Type B pancreatic cell (in vitro differentiated cells): Measurements from ENCODE around the gene PHLPP2. TPM values are rescaled to one million over a fixed set of nuclear protein-coding genes. Genes with fewer than 3 reads are reported as not detected.

Experiments used
- DNase-seq: peaks from one replicate; pipeline ENCODE4 v3.0.0; 2021; ENCODE audit warnings: mixed read lengths; ENCODE audit not compliant: unreplicated experiment; ENCODE audit errors: extremely low spot score
- H3K27ac Mint-ChIP-seq: 2 replicates; pipeline ENCODE4 v1.8.0; 2021; ENCODE audit warnings: mild to moderate bottlenecking, mixed read lengths
- H3K27me3 Mint-ChIP-seq: 2 replicates; pipeline ENCODE4 v1.8.0; 2021; ENCODE audit warnings: mixed read lengths
- H3K36me3 Mint-ChIP-seq: 2 replicates; pipeline ENCODE4 v1.8.0; 2021; ENCODE audit warnings: mixed read lengths
- H3K4me1 Mint-ChIP-seq: one replicate; pipeline ENCODE4 v1.8.0; 2021; ENCODE audit warnings: mixed read lengths; ENCODE audit not compliant: unreplicated experiment
- H3K4me3 Mint-ChIP-seq: 2 replicates; pipeline ENCODE4 v1.8.0; 2021; ENCODE audit warnings: mild to moderate bottlenecking, mixed read lengths
- H3K9me3 Mint-ChIP-seq: 2 replicates; pipeline ENCODE4 v1.8.0; 2021; ENCODE audit warnings: mixed read lengths
- total RNA-seq: library from RNA; stranded (reverse); gene quantifications from 2 replicates; pipeline ENCODE4 v1.2.1, GENCODE V29; 2021; ENCODE audit warnings: low replicate concordance
- TF ChIP-seq, protein P1 (sequence below): fragments of 200-600 bp; sonication (generic); conservative IDR thresholded peaks from 2 replicates; pipeline ENCODE4 v1.5.0; 2021; ENCODE audit warnings: antibody characterized with exemption, mild to moderate bottlenecking

The PHLPP2 gene
- total RNA-seq, 1 donor from 2014 or later = 12.0 TPM

DNA sequence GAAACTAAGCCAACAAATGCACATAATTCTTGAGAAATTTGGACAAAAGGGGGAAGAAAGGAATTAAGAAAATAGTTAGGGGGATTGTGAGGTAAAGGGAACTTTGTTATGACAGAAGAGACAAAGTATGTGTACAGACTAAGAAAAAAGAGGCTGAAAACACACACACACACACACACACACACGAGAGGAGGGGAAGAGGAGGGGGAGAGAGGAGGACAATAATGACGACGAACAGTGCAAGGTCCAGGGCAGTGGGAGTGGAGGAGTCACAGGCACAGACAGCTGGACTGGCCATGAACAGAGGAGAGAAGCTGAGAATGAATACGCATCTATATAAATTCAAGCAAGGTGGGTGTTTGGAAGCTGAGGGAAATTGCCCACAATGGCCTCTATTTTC, 54.0 kb downstream of the PHLPP2 start:
- peaks cover 16% of the 10 kb centered on the region for H3K36me3 Mint-ChIP-seq

DNA sequence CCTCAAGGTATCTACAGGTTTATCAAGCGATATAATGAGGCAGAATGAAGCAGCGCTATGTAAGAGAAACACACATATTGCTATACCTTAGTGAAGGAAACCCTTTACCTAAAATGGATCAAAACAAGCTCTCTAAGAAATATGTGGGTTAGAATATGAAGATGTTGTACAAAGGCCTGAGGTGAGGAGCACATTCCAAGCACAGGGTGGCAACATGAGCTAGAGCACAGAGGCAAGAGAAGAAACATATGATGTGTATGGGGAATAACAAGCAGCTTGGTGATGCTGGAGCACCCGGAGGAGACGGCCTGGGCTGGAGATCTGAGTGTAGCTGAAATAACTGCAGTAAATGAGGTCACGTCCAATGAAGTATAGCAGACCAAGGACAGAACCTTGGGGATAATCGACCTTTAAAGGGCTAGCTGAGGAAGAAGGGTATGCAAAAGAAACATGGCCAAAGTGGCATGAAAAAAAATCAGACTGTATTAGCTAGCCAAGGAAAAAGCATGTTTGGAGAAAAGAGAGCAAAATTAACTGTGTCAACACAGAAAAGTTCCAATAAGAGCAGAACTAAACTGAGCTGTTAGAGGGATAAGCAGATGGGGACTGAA, 54.5 kb downstream of the PHLPP2 start:
- Mint-ChIP-seq H3K9me3 (no peaks in the 10 kb centered on the region), H3K27me3 (no peaks in the 10 kb centered on the region), H3K36me3 (peaks cover 12% of the 10 kb centered on the region), H3K4me3 (no peak overlapping the region), H3K4me1 (no peaks in the 10 kb centered on the region), H3K27ac (no peak overlapping the region)
- TF ChIP-seq, protein P1, sequence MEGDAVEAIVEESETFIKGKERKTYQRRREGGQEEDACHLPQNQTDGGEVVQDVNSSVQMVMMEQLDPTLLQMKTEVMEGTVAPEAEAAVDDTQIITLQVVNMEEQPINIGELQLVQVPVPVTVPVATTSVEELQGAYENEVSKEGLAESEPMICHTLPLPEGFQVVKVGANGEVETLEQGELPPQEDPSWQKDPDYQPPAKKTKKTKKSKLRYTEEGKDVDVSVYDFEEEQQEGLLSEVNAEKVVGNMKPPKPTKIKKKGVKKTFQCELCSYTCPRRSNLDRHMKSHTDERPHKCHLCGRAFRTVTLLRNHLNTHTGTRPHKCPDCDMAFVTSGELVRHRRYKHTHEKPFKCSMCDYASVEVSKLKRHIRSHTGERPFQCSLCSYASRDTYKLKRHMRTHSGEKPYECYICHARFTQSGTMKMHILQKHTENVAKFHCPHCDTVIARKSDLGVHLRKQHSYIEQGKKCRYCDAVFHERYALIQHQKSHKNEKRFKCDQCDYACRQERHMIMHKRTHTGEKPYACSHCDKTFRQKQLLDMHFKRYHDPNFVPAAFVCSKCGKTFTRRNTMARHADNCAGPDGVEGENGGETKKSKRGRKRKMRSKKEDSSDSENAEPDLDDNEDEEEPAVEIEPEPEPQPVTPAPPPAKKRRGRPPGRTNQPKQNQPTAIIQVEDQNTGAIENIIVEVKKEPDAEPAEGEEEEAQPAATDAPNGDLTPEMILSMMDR = no peak
- DNase-seq = no peak

More for the DNA sequence above, 54.0 kb downstream of the PHLPP2 start:
- H3K27ac Mint-ChIP-seq = peak overlapping the region; percentile 63
- DNase-seq = no peak
- TF ChIP-seq, protein P1 = no peak
- no peaks in the 10 kb centered on the region for H3K9me3 Mint-ChIP-seq
- H3K4me1 Mint-ChIP-seq = no peaks in the 10 kb centered on the region
- H3K27me3 Mint-ChIP-seq = no peaks in the 10 kb centered on the region
- no peak overlapping the region for H3K4me3 Mint-ChIP-seq

DNA sequence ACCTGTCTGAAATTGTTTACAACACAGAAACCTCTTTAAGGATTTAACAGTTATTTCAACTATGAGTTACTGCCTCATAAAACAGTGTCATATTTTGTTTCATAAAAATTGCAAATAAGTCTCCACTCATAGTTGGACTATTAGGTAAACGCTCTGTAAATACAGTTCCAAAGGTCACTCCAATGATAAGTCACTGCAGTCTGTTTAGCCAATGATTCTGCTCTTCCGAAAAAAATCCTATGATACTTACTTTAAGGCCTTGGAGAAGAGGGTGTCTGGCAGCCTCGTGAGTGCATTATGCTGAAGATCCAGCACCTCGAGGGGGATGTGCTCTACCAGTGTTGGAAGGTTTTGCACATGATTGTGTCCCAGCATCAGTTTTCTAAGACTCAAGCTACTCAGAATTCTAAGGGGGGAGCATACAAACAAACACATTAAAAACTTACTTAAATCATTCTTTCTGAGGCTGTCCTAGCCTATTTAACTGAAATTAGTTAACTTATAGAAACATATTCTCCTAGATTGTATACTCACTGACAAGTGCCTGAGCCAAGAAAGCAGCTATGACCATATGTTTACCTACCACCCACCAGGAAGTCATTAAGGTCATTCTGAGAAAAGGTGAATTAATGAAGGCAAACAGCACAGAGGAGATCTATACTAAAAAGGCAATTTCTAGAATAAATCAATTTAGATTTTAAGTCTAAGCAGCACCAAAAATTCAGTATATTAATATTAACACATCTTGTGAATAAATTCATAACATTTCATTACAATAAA, 57.4 kb downstream of the PHLPP2 start:
- no peaks in the 10 kb centered on the region for H3K27me3 Mint-ChIP-seq
- H3K4me1 Mint-ChIP-seq = no peaks in the 10 kb centered on the region
- TF ChIP-seq, protein P1 = no peak
- peaks cover 14% of the 10 kb centered on the region for H3K36me3 Mint-ChIP-seq
- no peak for DNase-seq
- peak overlapping the region; percentile 22 for H3K27ac Mint-ChIP-seq
- no peak overlapping the region for H3K4me3 Mint-ChIP-seq
- no peaks in the 10 kb centered on the region for H3K9me3 Mint-ChIP-seq

DNA sequence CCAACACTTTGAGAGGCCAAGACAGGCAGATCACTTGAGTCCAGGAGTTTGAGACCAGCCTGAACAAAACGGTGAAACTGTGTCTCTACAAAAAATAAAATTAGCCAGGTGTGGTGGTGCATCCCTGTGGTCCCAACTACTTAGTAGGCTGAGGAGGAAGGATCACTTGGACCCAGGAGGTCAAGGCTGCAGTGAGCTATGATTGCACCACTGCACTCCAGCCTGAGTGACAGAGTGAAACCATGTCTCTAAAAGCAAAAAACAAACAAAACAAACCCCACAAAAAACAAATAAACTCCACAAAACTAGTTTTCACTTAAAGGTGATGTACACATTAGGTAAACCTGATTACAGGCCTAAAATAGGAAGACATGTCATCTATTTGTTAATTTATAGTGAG, 58.2 kb downstream of the PHLPP2 start:
- no peaks in the 10 kb centered on the region for H3K9me3 Mint-ChIP-seq
- no peaks in the 10 kb centered on the region for H3K4me1 Mint-ChIP-seq
- H3K36me3 Mint-ChIP-seq = peaks cover 10% of the 10 kb centered on the region
- H3K27me3 Mint-ChIP-seq = no peaks in the 10 kb centered on the region
- peak overlapping the region; percentile 42 for H3K27ac Mint-ChIP-seq
- TF ChIP-seq, protein P1 = no peak
- DNase-seq = no peak
- H3K4me3 Mint-ChIP-seq = no peak overlapping the region

DNA sequence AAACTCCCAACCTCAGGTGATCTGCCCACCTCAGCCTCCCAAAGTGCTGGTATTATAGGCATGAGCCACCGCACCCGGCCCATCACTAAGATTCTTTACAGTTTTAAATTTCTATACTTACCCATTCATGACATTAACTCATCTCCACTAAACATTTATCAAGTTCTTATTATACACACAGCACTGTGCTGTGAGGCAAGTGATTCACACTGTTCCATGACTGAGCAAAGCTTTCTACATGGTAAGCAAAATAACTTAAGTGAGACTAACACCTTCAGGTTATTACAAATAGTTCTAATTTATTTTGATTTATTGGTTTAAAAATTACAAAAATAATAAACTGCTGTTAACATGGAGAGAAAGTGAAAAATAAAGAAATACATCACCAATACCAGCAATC, 65.0 kb downstream of the PHLPP2 start:
- peaks cover 32% of the 10 kb centered on the region for H3K36me3 Mint-ChIP-seq
- no peaks in the 10 kb centered on the region for H3K27me3 Mint-ChIP-seq
- TF ChIP-seq, protein P1 = no peak
- DNase-seq = no peak
- H3K27ac Mint-ChIP-seq = no peak overlapping the region
- no peaks in the 10 kb centered on the region for H3K9me3 Mint-ChIP-seq
- no peaks in the 10 kb centered on the region for H3K4me1 Mint-ChIP-seq
- H3K4me3 Mint-ChIP-seq = no peak overlapping the region
